ENCODE measurements around the gene UMODL1.

UMODL1 gene

GRCh38 chr21:42080788-42081083, 9.6 kb downstream of the UMODL1 start:
- peak; percentile 47 for DNase-seq

- no peak for DNase-seq
Observed at GRCh38 chr21:42081138-42081537, 10.0 kb downstream of the UMODL1 start.

- no peak for DNase-seq
Observed at GRCh38 chr21:42081931-42082381, 10.8 kb downstream of the UMODL1 start.

GRCh38 chr21:42082501-42083360, 11.6 kb downstream of the UMODL1 start:
- DNase-seq, result no peak

- no peak for DNase-seq
Observed at GRCh38 chr21:42083361-42083690, 12.2 kb downstream of the UMODL1 start.

GRCh38 chr21:42084079-42084478, 13.0 kb downstream of the UMODL1 start:
- no peak for DNase-seq

GRCh38 chr21:42085246-42086077, 14.3 kb downstream of the UMODL1 start:
- no peak for DNase-seq

- DNase-seq, result no peak
Observed at GRCh38 chr21:42086969-42087368, 15.9 kb downstream of the UMODL1 start.

GRCh38 chr21:42088148-42088547, 17.0 kb downstream of the UMODL1 start:
- DNase-seq, result no peak

GRCh38 chr21:42088658-42089057, 17.5 kb downstream of the UMODL1 start:
- DNase-seq, result no peak

GRCh38 chr21:42089093-42089631, 18.0 kb downstream of the UMODL1 start:
- DNase-seq, result no peak

GRCh38 chr21:42089665-42090310, 18.7 kb downstream of the UMODL1 start:
- no peak for DNase-seq

- DNase-seq, result no peak
Observed at GRCh38 chr21:42091899-42092508, 20.9 kb downstream of the UMODL1 start.

- no peak for DNase-seq
Observed at GRCh38 chr21:42092771-42093170, 21.7 kb downstream of the UMODL1 start.

GRCh38 chr21:42093186-42093585, 22.1 kb downstream of the UMODL1 start:
- DNase-seq, result no peak

- DNase-seq, result no peak
Observed at GRCh38 chr21:42093991-42094421, 22.9 kb downstream of the UMODL1 start.

GRCh38 chr21:42094811-42095210, 23.7 kb downstream of the UMODL1 start:
- DNase-seq, result no peak

- no peak for DNase-seq
Observed at GRCh38 chr21:42095581-42095980, 24.5 kb downstream of the UMODL1 start.

GRCh38 chr21:42096566-42096965, 25.4 kb downstream of the UMODL1 start:
- no peak for DNase-seq

- no peak for DNase-seq
Observed at GRCh38 chr21:42097274-42097673, 26.2 kb downstream of the UMODL1 start.

GRCh38 chr21:42097860-42098454, 26.8 kb downstream of the UMODL1 start:
- no peak for DNase-seq

- no peak for DNase-seq
Observed at GRCh38 chr21:42098957-42099505, 27.9 kb downstream of the UMODL1 start.

Measured in SIG-M5 (cell line).